ENCODE results near the gene GGTA1.
"Not testable (repeated sequence)": the region's sequence is repeated elsewhere in the genome, so short reads cannot be mapped to it uniquely, and the experiment has no call there.

Gene GGTA1

GRCh38 chr9:121466142-121466541 is 33.5 kb downstream of the GGTA1 start:
- Histone ChIP-seq H3K4me3 (IDR thresholded peaks at IDR 0.05; ENCODE audit: insufficient read depth, low read depth, low read length) (no peak overlapping the region), H3K4me2 (no peak overlapping the region), H3K27ac (no peak overlapping the region), H2AFZ (ENCODE audit: low read depth) (no peak overlapping the region), H3K36me3 (ENCODE audit: insufficient read depth) (no peaks in the 10 kb centered on the region), H3K79me2 (ENCODE audit: insufficient read depth, low read depth) (no peaks in the 10 kb centered on the region), H3K27me3 (ENCODE audit: insufficient read depth, low read depth) (no peaks in the 10 kb centered on the region), H4K20me1 (ENCODE audit: insufficient read depth) (no peaks in the 10 kb centered on the region), H3K9ac (no peak overlapping the region), H3K4me1 (ENCODE audit: low read depth, poor library complexity, severe bottlenecking) (no peaks in the 10 kb centered on the region)
- no peak for TF ChIP-seq CTCF (conservative IDR thresholded peaks at IDR 0.05; ENCODE audit: low read depth, low read length)

GRCh38 chr9:121464968-121465367 is 34.7 kb downstream of the GGTA1 start:
- no peaks in the 10 kb centered on the region for H3K36me3 ChIP-seq (ENCODE audit: insufficient read depth)
- no peak overlapping the region for H3K4me3 ChIP-seq (IDR thresholded peaks at IDR 0.05; ENCODE audit: insufficient read depth, low read depth, low read length)
- H3K4me1 ChIP-seq (ENCODE audit: low read depth, poor library complexity, severe bottlenecking) = no peaks in the 10 kb centered on the region
- no peak overlapping the region for H3K27ac ChIP-seq
- no peaks in the 10 kb centered on the region for H3K27me3 ChIP-seq (ENCODE audit: insufficient read depth, low read depth)
- H2AFZ ChIP-seq (ENCODE audit: low read depth) = no peak overlapping the region
- H3K79me2 ChIP-seq (ENCODE audit: insufficient read depth, low read depth) = no peaks in the 10 kb centered on the region
- TF ChIP-seq CTCF (conservative IDR thresholded peaks at IDR 0.05; ENCODE audit: low read depth, low read length) = no peak
- no peak overlapping the region for H3K9ac ChIP-seq
- no peaks in the 10 kb centered on the region for H4K20me1 ChIP-seq (ENCODE audit: insufficient read depth)
- H3K4me2 ChIP-seq = no peak overlapping the region

GRCh38 chr9:121463026-121463807 is 36.4 kb downstream of the GGTA1 start:
- Histone ChIP-seq H3K4me2 (no peak overlapping the region), H3K9ac (no peak overlapping the region), H3K36me3 (ENCODE audit: insufficient read depth) (no peaks in the 10 kb centered on the region), H3K27ac (no peak overlapping the region), H3K79me2 (ENCODE audit: insufficient read depth, low read depth) (no peaks in the 10 kb centered on the region), H3K27me3 (ENCODE audit: insufficient read depth, low read depth) (no peaks in the 10 kb centered on the region), H3K4me3 (IDR thresholded peaks at IDR 0.05; ENCODE audit: insufficient read depth, low read depth, low read length) (no peak overlapping the region), H2AFZ (ENCODE audit: low read depth) (no peak overlapping the region), H3K4me1 (ENCODE audit: low read depth, poor library complexity, severe bottlenecking) (no peaks in the 10 kb centered on the region), H4K20me1 (ENCODE audit: insufficient read depth) (no peaks in the 10 kb centered on the region)
- TF ChIP-seq CTCF (conservative IDR thresholded peaks at IDR 0.05; ENCODE audit: low read depth, low read length) = peak; percentile 51

GRCh38 chr9:121459513-121459912 is 40.1 kb downstream of the GGTA1 start:
- H3K4me1 ChIP-seq (ENCODE audit: low read depth, poor library complexity, severe bottlenecking) = no peaks in the 10 kb centered on the region
- no peaks in the 10 kb centered on the region for H3K36me3 ChIP-seq (ENCODE audit: insufficient read depth)
- no peaks in the 10 kb centered on the region for H3K27me3 ChIP-seq (ENCODE audit: insufficient read depth, low read depth)
- H3K4me3 ChIP-seq (IDR thresholded peaks at IDR 0.05; ENCODE audit: insufficient read depth, low read depth, low read length) = no peak overlapping the region
- no peak overlapping the region for H2AFZ ChIP-seq (ENCODE audit: low read depth)
- H3K79me2 ChIP-seq (ENCODE audit: insufficient read depth, low read depth) = no peaks in the 10 kb centered on the region
- no peak overlapping the region for H3K27ac ChIP-seq
- no peaks in the 10 kb centered on the region for H4K20me1 ChIP-seq (ENCODE audit: insufficient read depth)
- H3K9ac ChIP-seq = no peak overlapping the region
- H3K4me2 ChIP-seq = no peak overlapping the region
- TF ChIP-seq CTCF (conservative IDR thresholded peaks at IDR 0.05; ENCODE audit: low read depth, low read length) = no peak

GRCh38 chr9:121458449-121458848 is 41.2 kb downstream of the GGTA1 start:
- not testable (repeated sequence) for H4K20me1 ChIP-seq (ENCODE audit: insufficient read depth); H3K79me2 ChIP-seq (ENCODE audit: insufficient read depth, low read depth); H3K27ac ChIP-seq; H3K4me3 ChIP-seq (IDR thresholded peaks at IDR 0.05; ENCODE audit: insufficient read depth, low read depth, low read length); H3K36me3 ChIP-seq (ENCODE audit: insufficient read depth); H3K4me2 ChIP-seq; H2AFZ ChIP-seq (ENCODE audit: low read depth); H3K27me3 ChIP-seq (ENCODE audit: insufficient read depth, low read depth); H3K4me1 ChIP-seq (ENCODE audit: low read depth, poor library complexity, severe bottlenecking); H3K9ac ChIP-seq

Measured in KMS-11 (cell line).